ENCODE data around the gene MLH1.
"Not testable (repeated sequence)": the region's sequence is repeated elsewhere in the genome, so short reads cannot be mapped to it uniquely, and the experiment has no call there.

The MLH1 gene

DNA sequence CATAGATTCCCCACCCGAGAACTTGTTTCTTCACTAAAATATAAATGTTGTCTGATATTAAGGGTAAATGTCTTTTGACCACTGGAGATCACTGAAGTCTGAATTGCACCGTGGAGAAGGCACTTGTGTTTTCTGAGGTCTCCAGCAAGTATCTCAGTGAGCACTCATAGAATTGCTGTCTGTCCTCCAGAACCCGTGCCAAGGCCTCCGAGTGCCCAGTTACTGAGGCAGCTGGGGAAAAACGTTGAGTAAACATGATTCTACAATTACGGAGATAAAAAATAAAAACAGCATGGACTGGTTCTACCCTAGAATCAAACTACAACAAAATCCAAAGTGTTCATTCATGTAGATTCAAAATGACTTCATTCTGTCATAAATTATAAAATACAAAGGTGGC, 60.0 kb downstream of the MLH1 start:
- H3K36me3 ChIP-seq: peaks cover 97% of the 10 kb centered on the region
- H3K27me3 ChIP-seq: no peaks in the 10 kb centered on the region
- no peak overlapping the region for H3K4me3 ChIP-seq
- TF ChIP-seq Cebpa-rat (IDR thresholded peaks at IDR 0.05): no peak
- no peaks in the 10 kb centered on the region for H3K9me3 ChIP-seq
- peaks cover 25% of the 10 kb centered on the region for H3K4me1 ChIP-seq
- no peak overlapping the region for H3K27ac ChIP-seq
- no peak overlapping the region for H3K4me2 ChIP-seq
- no peak overlapping the region for H3K9ac ChIP-seq
- no peaks in the 10 kb centered on the region for H4K20me1 ChIP-seq

DNA sequence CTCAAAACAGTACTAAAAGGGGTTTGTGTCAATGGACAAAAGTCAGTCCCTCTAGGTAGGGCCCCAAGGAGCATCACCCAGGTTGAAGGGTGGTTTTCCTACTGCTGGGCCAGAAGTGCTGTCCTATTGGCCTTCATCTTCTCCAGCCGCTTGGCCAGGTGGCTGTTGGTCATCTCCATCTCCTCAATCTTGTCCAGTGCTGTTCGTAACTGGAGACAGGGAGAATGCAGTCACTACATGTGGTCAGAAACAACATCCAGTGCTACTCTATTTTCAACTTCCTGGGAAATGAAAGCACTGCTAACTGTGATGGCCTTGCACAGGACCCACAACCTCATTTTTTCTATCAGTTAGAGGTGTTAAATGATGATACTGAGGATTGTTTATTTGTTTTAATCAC, 60.4 kb downstream of the MLH1 start:
- no peaks in the 10 kb centered on the region for H4K20me1 ChIP-seq
- no peak overlapping the region for H3K4me3 ChIP-seq
- H3K4me2 ChIP-seq: no peak overlapping the region
- H3K4me1 ChIP-seq: peaks cover 25% of the 10 kb centered on the region
- no peak overlapping the region for H3K9ac ChIP-seq
- no peaks in the 10 kb centered on the region for H3K9me3 ChIP-seq
- no peak overlapping the region for H3K27ac ChIP-seq
- H3K27me3 ChIP-seq: no peaks in the 10 kb centered on the region
- peaks cover 97% of the 10 kb centered on the region for H3K36me3 ChIP-seq
- no peak for TF ChIP-seq Cebpa-rat (IDR thresholded peaks at IDR 0.05)

DNA sequence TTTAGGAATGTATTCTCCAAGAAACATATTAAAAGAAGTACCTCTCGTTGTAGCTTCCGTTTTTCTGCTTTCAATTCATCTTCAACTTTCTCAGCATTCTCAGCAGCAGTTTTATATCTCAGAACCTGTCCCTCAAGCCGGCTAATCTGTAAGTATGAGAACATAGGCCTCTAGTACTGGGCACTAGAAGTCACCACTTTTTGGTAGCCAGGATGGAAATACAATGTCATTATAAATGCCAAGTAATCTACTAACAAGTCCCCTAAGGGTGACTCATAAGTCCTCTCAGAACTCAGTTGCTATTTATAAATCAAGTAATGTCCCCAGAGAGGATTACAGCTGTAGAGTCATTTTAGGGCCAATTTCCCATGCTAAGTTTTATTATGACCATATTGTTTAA, 61.1 kb downstream of the MLH1 start:
- Histone ChIP-seq H3K9ac (no peak overlapping the region), H3K4me3 (no peak overlapping the region), H3K27ac (no peak overlapping the region), H4K20me1 (no peaks in the 10 kb centered on the region), H3K9me3 (no peaks in the 10 kb centered on the region), H3K36me3 (peaks cover 92% of the 10 kb centered on the region), H3K4me1 (peaks cover 24% of the 10 kb centered on the region), H3K27me3 (no peaks in the 10 kb centered on the region), H3K4me2 (peak overlapping the region; percentile 31)
- no peak for TF ChIP-seq Cebpa-rat (IDR thresholded peaks at IDR 0.05)

DNA sequence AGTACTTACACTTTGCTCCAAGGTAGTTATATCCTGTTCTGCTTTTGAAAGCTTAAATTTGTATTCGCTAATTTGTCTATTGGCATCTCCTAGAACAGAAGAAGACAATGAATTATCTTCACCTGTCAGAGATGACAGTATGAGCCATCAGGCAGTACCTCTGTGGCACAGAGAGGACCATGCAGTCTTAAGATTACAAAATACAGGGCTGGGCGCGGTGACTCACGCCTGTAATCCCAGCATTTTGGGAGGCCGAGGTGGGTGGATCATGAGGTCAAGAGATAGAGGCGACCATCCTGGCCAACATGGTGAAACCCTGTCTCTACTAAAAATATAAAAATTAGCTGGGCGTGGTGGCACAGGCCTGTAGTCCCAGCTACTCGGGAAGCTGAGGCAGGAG, 61.8 kb downstream of the MLH1 start:
- not testable (repeated sequence) for H3K9me3 ChIP-seq, H3K4me3 ChIP-seq, H3K27me3 ChIP-seq, H4K20me1 ChIP-seq, H3K9ac ChIP-seq, H3K27ac ChIP-seq
- H3K36me3 ChIP-seq: peaks cover 90% of the 10 kb centered on the region
- peak overlapping the region; percentile 31; the same call in 1 of the 2 replicates for H3K4me2 ChIP-seq
- H3K4me1 ChIP-seq: peaks cover 16% of the 10 kb centered on the region

DNA sequence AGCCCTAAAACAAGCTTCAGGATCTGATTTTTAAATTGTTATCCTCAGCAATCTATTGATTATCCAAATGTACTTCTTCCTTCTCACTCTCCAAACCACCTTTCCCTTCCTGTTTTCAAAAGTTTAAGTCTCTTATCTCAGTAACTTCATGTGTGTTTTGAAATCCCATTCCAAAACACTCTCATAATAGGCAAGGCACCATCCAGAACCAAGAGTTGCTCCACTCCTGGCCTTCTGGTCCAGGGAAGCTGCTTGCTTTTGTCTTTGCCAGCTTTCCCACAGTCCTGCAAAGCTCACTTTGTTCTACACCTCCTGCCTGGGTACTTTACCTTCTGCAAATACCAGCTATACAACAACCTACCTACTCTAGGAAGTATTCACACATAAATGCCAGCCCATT, 63.5 kb downstream of the MLH1 start:
- Histone ChIP-seq H3K9me3 (no peaks in the 10 kb centered on the region), H3K27me3 (no peaks in the 10 kb centered on the region), H3K36me3 (peaks cover 90% of the 10 kb centered on the region), H3K4me1 (peaks cover 13% of the 10 kb centered on the region), H3K4me2 (no peak overlapping the region), H3K9ac (no peak overlapping the region), H3K4me3 (no peak overlapping the region), H4K20me1 (no peaks in the 10 kb centered on the region), H3K27ac (no peak overlapping the region)
- TF ChIP-seq Cebpa-rat (IDR thresholded peaks at IDR 0.05): no peak

DNA sequence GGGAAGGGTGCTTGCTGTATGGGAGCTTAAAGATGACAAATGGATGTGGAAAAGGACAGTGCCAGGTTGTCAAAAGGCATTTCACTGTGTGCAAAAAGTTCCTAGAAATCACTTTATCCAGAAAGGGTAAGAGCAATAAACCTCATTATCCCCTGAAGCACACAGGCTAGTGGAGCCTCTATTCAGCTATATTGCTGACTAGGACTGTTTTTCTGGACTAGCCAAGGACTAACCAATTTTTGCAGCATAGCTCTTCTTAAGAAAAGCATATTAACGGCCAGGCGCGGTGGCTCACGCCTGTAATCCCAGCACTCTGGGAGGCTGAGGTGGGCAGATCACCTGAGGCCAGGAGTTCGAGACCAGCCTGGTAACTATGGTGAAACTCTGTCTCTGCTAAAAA, 64.8 kb downstream of the MLH1 start:
- Histone ChIP-seq H3K4me3 (no peak overlapping the region), H3K9ac (no peak overlapping the region), H4K20me1 (no peaks in the 10 kb centered on the region), H3K36me3 (peaks cover 91% of the 10 kb centered on the region), H3K4me1 (peaks cover 20% of the 10 kb centered on the region), H3K9me3 (no peaks in the 10 kb centered on the region), H3K27me3 (no peaks in the 10 kb centered on the region), H3K27ac (no peak overlapping the region), H3K4me2 (no peak overlapping the region)
- TF ChIP-seq Cebpa-rat (IDR thresholded peaks at IDR 0.05): no peak

DNA sequence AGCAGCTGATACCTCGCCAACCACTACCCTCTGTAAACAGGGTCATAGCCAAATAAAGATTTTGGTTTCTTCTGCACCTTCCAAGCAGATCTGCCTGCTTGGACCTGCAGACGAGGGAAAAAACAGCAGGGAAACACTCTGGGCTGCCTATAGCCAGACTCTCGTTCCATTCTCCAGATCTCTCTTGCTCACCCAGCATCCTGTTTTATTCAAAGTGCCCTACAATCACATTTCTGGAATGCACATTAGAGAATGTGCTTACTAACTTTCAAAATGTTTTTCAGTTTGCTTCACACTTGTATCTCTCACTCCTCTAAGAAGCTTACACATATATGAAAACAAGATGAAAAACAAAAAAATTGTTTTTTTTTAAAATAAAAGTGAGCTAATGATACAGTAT, 71.4 kb downstream of the MLH1 start:
- H3K9me3 ChIP-seq: no peaks in the 10 kb centered on the region
- no peak overlapping the region for H3K27ac ChIP-seq
- H3K9ac ChIP-seq: no peak overlapping the region
- H4K20me1 ChIP-seq: no peaks in the 10 kb centered on the region
- peaks cover 53% of the 10 kb centered on the region for H3K36me3 ChIP-seq
- H3K4me3 ChIP-seq: no peak overlapping the region
- H3K27me3 ChIP-seq: no peaks in the 10 kb centered on the region
- H3K4me2 ChIP-seq: no peak overlapping the region
- peaks cover 14% of the 10 kb centered on the region for H3K4me1 ChIP-seq
- no peak for TF ChIP-seq Cebpa-rat (IDR thresholded peaks at IDR 0.05)

DNA sequence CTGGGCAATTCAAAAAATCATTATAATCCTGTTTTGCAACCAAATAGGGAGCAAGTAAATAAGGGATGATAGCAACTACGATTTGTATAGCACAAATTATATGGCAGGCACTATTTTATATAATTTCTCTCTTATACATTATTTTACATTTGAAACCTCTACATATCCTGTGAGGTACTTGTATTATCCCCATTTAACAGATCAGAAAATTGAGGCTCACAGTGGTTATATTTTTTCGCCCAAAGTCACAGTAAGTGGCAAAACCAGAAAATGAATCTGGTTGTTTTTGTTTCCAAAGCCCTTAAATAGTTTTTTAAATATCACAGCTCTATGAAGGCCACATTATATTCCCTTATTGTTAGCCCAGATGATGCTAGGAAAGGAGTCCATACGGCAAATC, 74.3 kb downstream of the MLH1 start:
- Histone ChIP-seq H3K4me2 (no peak overlapping the region), H3K27me3 (no peaks in the 10 kb centered on the region), H3K27ac (no peak overlapping the region), H3K4me3 (no peak overlapping the region), H3K9ac (no peak overlapping the region), H3K4me1 (peaks cover 16% of the 10 kb centered on the region), H4K20me1 (no peaks in the 10 kb centered on the region), H3K36me3 (peaks cover 39% of the 10 kb centered on the region), H3K9me3 (no peaks in the 10 kb centered on the region)
- no peak for TF ChIP-seq Cebpa-rat (IDR thresholded peaks at IDR 0.05)

DNA sequence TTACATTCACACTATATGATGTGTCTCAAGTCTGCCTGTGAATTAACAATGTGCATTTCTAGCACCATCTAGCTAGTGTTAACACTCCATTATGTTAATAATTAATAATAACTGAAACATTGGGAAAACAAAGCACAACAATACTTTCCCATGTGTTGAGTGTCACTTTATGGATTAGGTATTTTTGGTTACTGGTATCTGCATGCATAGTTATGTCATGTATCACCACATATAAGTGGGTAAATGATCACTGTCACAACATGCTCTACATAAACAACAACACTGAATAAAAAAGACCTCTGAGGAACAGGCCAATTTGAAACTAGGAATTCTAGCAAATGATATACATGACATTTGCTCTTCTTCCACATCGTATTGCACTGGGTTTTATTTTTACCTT, 74.7 kb downstream of the MLH1 start:
- no peak for TF ChIP-seq Cebpa-rat (IDR thresholded peaks at IDR 0.05)
- H3K4me2 ChIP-seq: no peak overlapping the region
- peaks cover 34% of the 10 kb centered on the region for H3K36me3 ChIP-seq

DNA sequence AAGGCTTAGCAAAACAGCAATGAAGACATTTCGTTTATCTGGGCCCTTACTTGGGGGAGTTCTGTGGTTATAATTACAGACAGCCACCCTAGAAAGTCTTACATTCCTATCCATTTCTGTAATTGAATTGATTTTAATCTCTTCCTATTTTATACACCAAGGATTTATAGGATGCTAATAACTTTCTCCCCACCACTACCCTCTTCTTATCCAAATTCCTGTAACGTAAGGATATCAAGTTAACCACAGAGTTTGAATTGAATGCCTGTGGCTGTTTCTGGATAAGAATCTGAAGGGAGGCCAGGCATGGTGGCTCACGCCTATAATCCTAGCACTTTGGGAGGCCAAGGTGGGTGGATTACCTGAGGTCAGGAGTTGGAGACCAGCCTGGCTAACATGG, 78.6 kb downstream of the MLH1 start:
- no peak overlapping the region for H3K4me3 ChIP-seq

More for the DNA sequence above, 74.7 kb downstream of the MLH1 start:
- no peaks in the 10 kb centered on the region for H3K9me3 ChIP-seq
- H3K9ac ChIP-seq: no peak overlapping the region
- H3K4me1 ChIP-seq: peaks cover 16% of the 10 kb centered on the region
- H3K4me3 ChIP-seq: no peak overlapping the region
- H3K27ac ChIP-seq: no peak overlapping the region
- H3K27me3 ChIP-seq: no peaks in the 10 kb centered on the region
- no peaks in the 10 kb centered on the region for H4K20me1 ChIP-seq

DNA sequence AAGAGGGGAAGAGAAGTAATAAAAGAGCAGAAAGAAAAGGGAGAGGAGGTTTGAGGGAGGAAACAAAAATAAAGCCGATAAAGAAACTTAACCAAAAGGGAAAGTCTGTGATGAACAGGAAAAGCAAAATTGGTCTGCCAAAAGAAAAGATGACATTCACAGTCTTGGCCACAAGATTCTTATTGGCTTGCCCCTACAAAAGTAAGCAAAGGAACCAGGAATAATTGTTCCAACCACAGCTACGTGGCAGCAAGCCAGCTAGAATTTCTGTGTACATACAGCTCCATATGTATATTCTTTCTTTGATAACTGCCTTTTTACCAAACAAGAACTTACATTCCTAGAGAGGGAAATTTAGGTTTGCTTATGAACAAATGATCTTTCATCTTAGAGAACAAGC, 79.6 kb downstream of the MLH1 start:
- H3K36me3 ChIP-seq: peaks cover 38% of the 10 kb centered on the region
- TF ChIP-seq Cebpa-rat (IDR thresholded peaks at IDR 0.05): no peak
- peaks cover 18% of the 10 kb centered on the region for H3K4me1 ChIP-seq
- H3K9ac ChIP-seq: no peak overlapping the region
- no peak overlapping the region for H3K27ac ChIP-seq
- no peaks in the 10 kb centered on the region for H3K27me3 ChIP-seq
- H3K9me3 ChIP-seq: no peaks in the 10 kb centered on the region
- H3K4me3 ChIP-seq: no peak overlapping the region
- no peaks in the 10 kb centered on the region for H4K20me1 ChIP-seq
- peak overlapping the region; percentile 60 for H3K4me2 ChIP-seq

More for the DNA sequence above, 78.6 kb downstream of the MLH1 start:
- Histone ChIP-seq H3K36me3 (peaks cover 34% of the 10 kb centered on the region), H3K9ac (no peak overlapping the region), H3K27me3 (no peaks in the 10 kb centered on the region), H3K4me1 (peaks cover 18% of the 10 kb centered on the region), H3K9me3 (no peaks in the 10 kb centered on the region), H3K27ac (no peak overlapping the region), H4K20me1 (no peaks in the 10 kb centered on the region), H3K4me2 (no peak overlapping the region)
- TF ChIP-seq Cebpa-rat (IDR thresholded peaks at IDR 0.05): no peak
